OCI-LY1 (cell line): Measurements from ENCODE around the gene AMBRA1.
"Not testable (repeated sequence)": the region's sequence is repeated elsewhere in the genome, so short reads cannot be mapped to it uniquely, and the experiment has no call there.

ENCODE experiments used
- H2AFZ ChIP-seq: fragments of 200-600 bp; sonication (generic), shearing (Covaris generic); 2 replicates; pipeline ENCODE4 v1.6.0; 2014; ENCODE audit warnings: antibody characterized with exemption, mild to moderate bottlenecking, low read length
- H3F3A ChIP-seq: fragments of 200-600 bp; sonication (generic), shearing (Covaris generic); 2 replicates; pipeline ENCODE4 v1.6.0; 2014; ENCODE audit warnings: mild to moderate bottlenecking, antibody characterized with exemption, low read length, moderate library complexity; ENCODE audit not compliant: insufficient read depth
- H3K27ac ChIP-seq: fragments of 200-600 bp; sonication (generic); 2 replicates; pipeline ENCODE4 v1.5.1; 2014; ENCODE audit warnings: low read length, mixed run types, mild to moderate bottlenecking, low read depth; ENCODE audit not compliant: poor library complexity, severe bottlenecking
- H3K27me3 ChIP-seq: fragments of 200-600 bp; sonication (generic); 2 replicates; pipeline ENCODE4 v1.6.0; 2014; ENCODE audit warnings: antibody characterized with exemption, mild to moderate bottlenecking, low read length, moderate library complexity; ENCODE audit not compliant: insufficient read depth
- H3K36me3 ChIP-seq: fragments of 200-600 bp; sonication (generic); 2 replicates; pipeline ENCODE4 v1.6.1; 2014; ENCODE audit warnings: mild to moderate bottlenecking, antibody characterized with exemption, low read length, moderate library complexity, mixed read lengths; ENCODE audit not compliant: insufficient read depth
- H3K4me1 ChIP-seq: fragments of 200-600 bp; sonication (generic); 2 replicates; pipeline ENCODE4 v1.5.1; 2014; ENCODE audit warnings: mild to moderate bottlenecking, low read length, moderate library complexity; ENCODE audit not compliant: insufficient read depth, severe bottlenecking
- H3K4me2 ChIP-seq: fragments of 200-600 bp; sonication (generic), shearing (Covaris generic); 2 replicates; pipeline ENCODE4 v1.6.1; 2014; ENCODE audit warnings: low read length
- H3K4me3 ChIP-seq: fragments of 200-600 bp; sonication (generic); 2 replicates; pipeline ENCODE4 v1.5.1; 2014; ENCODE audit warnings: low read length, low read depth, mild to moderate bottlenecking, mixed read lengths; ENCODE audit not compliant: poor library complexity, severe bottlenecking
- H3K79me2 ChIP-seq: fragments of 200-600 bp; shearing (Covaris generic); 2 replicates; pipeline ENCODE4 v1.6.1; 2016; ENCODE audit warnings: mixed run types, low read length, mixed read lengths; ENCODE audit not compliant: insufficient read depth
- H3K9ac ChIP-seq: fragments of 200-600 bp; sonication (generic), shearing (Covaris generic); 2 replicates; pipeline ENCODE4 v1.6.1; 2014; ENCODE audit warnings: mild to moderate bottlenecking, low read length, mixed read lengths
- H3K9me2 ChIP-seq: fragments of 200-600 bp; sonication (generic), shearing (Covaris generic); 2 replicates; pipeline ENCODE4 v1.6.1; 2014; ENCODE audit warnings: low read depth, mild to moderate bottlenecking, low read length, mixed read lengths
- H3K9me3 ChIP-seq: fragments of 200-600 bp; shearing (Covaris generic); 2 replicates; pipeline ENCODE4 v1.6.1; 2014; ENCODE audit warnings: low read length, mixed read lengths
- H4K20me1 ChIP-seq: fragments of 200-600 bp; sonication (generic), shearing (Covaris generic); 2 replicates; pipeline ENCODE4 v1.6.0; 2016; ENCODE audit warnings: mild to moderate bottlenecking, low read length; ENCODE audit not compliant: insufficient read depth
- EZH2 ChIP-seq: fragments of 200-600 bp; sonication (generic), shearing (Covaris generic); IDR thresholded peaks from 2 replicates; pipeline ENCODE4 v1.8.0; 2017; ENCODE audit warnings: borderline replicate concordance, mixed run types, mild to moderate bottlenecking, antibody characterized with exemption, low read length, moderate library complexity, mixed read lengths
- TF ChIP-seq, protein P1 (sequence below): fragments of 200-600 bp; sonication (generic), shearing (Covaris generic); IDR thresholded peaks from 2 replicates; pipeline ENCODE4 v1.5.1; 2017; ENCODE audit warnings: mild to moderate bottlenecking, antibody characterized with exemption, low read length, moderate library complexity, mixed read lengths

The AMBRA1 gene

DNA sequence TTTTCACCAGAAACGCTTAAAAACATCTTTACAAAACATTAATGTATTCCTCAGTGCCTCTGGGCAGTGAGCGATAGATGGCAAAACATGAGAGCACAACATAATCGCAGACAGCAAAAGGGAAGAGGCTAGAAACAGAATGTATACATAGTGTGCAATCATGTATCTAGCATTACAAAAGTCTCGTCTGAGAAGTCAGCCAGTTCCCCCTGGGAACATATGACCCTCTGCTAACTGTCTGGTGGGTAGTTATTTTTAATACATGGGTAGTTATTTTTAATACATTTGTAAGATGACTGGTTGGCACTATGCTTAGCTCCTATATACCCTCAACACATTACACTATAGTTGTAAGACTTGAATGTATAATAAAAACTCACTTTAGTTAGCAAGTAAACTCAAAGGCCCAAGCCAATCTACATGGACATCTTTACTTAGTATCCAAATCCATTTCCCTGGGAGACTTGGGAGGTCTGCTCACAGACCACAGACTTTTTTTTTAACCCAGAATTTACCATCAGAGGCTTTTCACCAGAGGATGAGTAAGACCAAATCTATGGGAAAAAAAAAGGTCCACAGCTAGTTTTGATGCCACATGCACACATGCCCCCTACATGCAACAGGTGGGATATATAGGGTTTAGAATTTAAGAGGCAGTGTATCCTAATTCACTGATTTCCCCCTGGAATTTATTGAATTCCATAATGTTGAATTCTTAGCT lies 71.7 kb downstream of the AMBRA1 start:
- peaks cover 21% of the 10 kb centered on the region for H3K4me1 ChIP-seq
- H3K4me2 ChIP-seq, result no peak overlapping the region
- H3K79me2 ChIP-seq, result peaks cover 19% of the 10 kb centered on the region; the same call in 1 of the 2 replicates
- H3K27me3 ChIP-seq, result no peaks in the 10 kb centered on the region
- H3F3A ChIP-seq, result no peaks in the 10 kb centered on the region
- H3K9me3 ChIP-seq, result no peaks in the 10 kb centered on the region
- H3K9me2 ChIP-seq, result no peaks in the 10 kb centered on the region
- peak overlapping the region; percentile 5 for H3K27ac ChIP-seq
- peaks cover 11% of the 10 kb centered on the region for H3K36me3 ChIP-seq
- H3K9ac ChIP-seq, result no peak overlapping the region
- H2AFZ ChIP-seq, result no peak overlapping the region
- H4K20me1 ChIP-seq, result no peaks in the 10 kb centered on the region
- H3K4me3 ChIP-seq, result no peak overlapping the region
- TF ChIP-seq EZH2, result no peak
- TF ChIP-seq, protein P1, sequence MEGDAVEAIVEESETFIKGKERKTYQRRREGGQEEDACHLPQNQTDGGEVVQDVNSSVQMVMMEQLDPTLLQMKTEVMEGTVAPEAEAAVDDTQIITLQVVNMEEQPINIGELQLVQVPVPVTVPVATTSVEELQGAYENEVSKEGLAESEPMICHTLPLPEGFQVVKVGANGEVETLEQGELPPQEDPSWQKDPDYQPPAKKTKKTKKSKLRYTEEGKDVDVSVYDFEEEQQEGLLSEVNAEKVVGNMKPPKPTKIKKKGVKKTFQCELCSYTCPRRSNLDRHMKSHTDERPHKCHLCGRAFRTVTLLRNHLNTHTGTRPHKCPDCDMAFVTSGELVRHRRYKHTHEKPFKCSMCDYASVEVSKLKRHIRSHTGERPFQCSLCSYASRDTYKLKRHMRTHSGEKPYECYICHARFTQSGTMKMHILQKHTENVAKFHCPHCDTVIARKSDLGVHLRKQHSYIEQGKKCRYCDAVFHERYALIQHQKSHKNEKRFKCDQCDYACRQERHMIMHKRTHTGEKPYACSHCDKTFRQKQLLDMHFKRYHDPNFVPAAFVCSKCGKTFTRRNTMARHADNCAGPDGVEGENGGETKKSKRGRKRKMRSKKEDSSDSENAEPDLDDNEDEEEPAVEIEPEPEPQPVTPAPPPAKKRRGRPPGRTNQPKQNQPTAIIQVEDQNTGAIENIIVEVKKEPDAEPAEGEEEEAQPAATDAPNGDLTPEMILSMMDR, result peak; percentile 44

DNA sequence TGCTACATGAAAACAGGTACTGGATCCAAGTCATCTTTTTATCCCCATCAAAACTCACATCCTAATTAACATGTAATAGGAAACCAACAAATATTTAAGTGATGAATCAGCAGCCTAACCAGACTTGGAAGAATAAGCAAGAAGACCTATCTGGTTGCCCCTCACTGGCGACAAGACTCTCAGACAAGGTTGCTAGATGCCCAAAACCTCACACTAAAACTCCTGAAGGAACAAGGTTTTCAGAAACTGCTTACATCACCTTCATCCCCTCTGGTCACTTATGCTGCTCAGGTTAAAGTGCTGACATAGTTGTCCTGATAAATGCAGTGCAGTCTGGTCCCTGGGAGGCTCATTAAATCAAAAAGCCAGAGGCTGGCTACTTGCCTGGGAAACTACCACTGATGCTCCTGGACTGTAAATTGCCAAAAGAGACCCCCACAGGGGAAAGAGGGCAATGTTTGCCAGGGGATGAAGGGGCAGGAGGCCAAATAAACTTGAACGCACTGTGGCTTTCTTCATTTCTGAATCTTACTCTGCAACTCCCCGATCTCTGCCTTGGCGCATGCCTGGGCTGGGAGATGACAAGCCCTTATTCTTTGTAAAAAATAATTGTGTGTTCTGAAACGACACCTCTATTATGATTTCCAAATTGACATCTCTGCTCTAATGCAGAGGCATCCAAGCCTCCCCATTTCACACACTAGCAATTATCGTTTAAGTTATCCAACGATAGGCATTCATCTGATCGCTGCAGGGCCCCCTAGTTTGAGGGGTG lies 72.7 kb downstream of the AMBRA1 start:
- H3K4me3 ChIP-seq, result no peak overlapping the region
- H3K36me3 ChIP-seq, result peaks cover 4% of the 10 kb centered on the region; the same call in 1 of the 2 replicates
- H3K79me2 ChIP-seq, result peaks cover 19% of the 10 kb centered on the region; the same call in 1 of the 2 replicates

DNA sequence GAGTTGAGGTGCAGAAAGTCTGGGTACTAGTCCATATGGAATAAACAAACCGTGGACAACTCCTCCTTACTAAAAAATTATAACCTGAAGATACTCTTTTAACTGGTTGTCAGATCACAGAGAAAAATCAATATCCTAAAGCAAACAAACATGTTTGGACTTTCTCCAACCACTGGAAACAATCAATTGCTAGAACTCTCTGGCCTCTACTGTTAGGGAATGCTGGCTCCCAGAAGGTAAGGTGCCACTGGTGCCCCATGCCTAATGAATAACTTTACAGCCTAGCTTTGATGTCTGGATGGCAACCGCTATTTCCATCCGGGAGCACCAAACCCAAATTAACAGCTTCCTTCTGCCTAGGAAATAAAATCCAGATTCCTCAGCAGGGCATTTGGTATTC lies 74.5 kb downstream of the AMBRA1 start:
- Histone ChIP-seq H4K20me1 (no peaks in the 10 kb centered on the region), H3K27ac (no peak overlapping the region)

More for the DNA sequence above, 72.7 kb downstream of the AMBRA1 start:
- Histone ChIP-seq H4K20me1 (no peaks in the 10 kb centered on the region), H2AFZ (no peak overlapping the region), H3F3A (no peaks in the 10 kb centered on the region), H3K4me2 (no peak overlapping the region), H3K4me1 (peaks cover 21% of the 10 kb centered on the region), H3K9ac (no peak overlapping the region), H3K9me2 (no peaks in the 10 kb centered on the region), H3K27ac (no peak overlapping the region), H3K9me3 (no peaks in the 10 kb centered on the region), H3K27me3 (no peaks in the 10 kb centered on the region)
- TF ChIP-seq, protein P1, result no peak
- TF ChIP-seq EZH2, result no peak

DNA sequence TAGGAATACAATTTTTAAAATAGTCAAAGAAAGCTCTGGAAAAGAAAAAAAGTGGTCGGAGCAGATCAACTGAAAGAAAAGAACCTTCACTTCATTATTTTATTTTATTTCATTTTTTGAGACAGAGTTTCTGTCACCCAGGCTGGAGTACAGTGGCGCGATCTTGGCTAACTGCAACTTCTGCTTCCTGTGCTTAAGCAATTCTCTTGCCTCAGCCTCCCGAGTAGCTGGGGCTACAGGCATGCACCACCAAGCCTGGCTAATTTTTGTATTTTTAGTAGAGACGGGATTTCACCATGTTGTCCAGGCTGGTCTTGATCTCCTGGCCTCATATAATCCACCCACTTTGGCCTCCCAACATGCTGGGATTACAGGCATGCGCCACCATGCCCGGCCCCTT lies 74.9 kb downstream of the AMBRA1 start:
- not testable (repeated sequence) for H3K36me3 ChIP-seq, H3K9me3 ChIP-seq, H3K27ac ChIP-seq, H3F3A ChIP-seq, H3K4me3 ChIP-seq, H3K27me3 ChIP-seq, H4K20me1 ChIP-seq, H2AFZ ChIP-seq, H3K4me2 ChIP-seq, H3K9ac ChIP-seq, H3K9me2 ChIP-seq
- Histone ChIP-seq H3K79me2 (peaks cover 19% of the 10 kb centered on the region; the same call in 1 of the 2 replicates), H3K4me1 (peaks cover 21% of the 10 kb centered on the region)

More for the DNA sequence above, 74.5 kb downstream of the AMBRA1 start:
- Histone ChIP-seq H3K4me3 (no peak overlapping the region), H3K4me2 (no peak overlapping the region), H3F3A (no peaks in the 10 kb centered on the region), H3K79me2 (peaks cover 19% of the 10 kb centered on the region; the same call in 1 of the 2 replicates), H3K27me3 (no peaks in the 10 kb centered on the region), H3K9me3 (no peaks in the 10 kb centered on the region), H3K9me2 (no peaks in the 10 kb centered on the region), H3K9ac (no peak overlapping the region), H3K4me1 (peaks cover 21% of the 10 kb centered on the region), H3K36me3 (peaks cover 4% of the 10 kb centered on the region; the same call in 1 of the 2 replicates), H2AFZ (no peak overlapping the region)
- no peak for TF ChIP-seq EZH2
- TF ChIP-seq, protein P1, result no peak
